NCI-H2081 treated with DMSO at 0.1 percent for 48 hours (cell line): Measurements from ENCODE around the gene PINK1.

Experiments used
- DNase-seq: peaks from one replicate; lab custom pipeline; 2025; lab: John Stamatoyannopoulos, UW

Gene PINK1

GRCh38 chr1:20610970-20611369 lies 22.3 kb upstream of the PINK1 start:
- no peak for DNase-seq

- DNase-seq, result no peak
Measured at GRCh38 chr1:20611652-20612051, 21.6 kb upstream of the PINK1 start.

GRCh38 chr1:20612221-20612746 lies 21.0 kb upstream of the PINK1 start:
- DNase-seq, result no peak

DNA sequence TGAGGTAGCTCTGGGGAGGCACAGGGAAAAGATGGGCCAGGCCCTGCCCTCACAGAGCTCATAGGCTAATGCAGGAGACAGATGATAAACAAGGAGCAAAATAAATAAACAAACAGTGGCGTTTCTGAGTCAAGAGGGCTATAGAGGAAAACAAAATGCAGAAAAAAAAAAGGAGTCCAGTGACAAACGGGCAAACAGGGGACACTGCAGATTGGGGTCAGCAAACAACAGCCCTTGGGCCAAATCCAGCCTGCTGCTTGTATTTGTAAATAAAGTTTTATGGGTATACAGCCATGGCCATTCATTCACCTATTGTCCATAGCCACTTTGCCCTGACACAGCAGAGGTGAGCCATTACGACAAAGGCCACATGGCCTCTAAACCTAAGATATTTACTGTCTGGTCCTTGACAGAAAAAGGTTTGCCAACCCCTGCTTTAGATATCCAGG lies 19.1 kb upstream of the PINK1 start:
- no peak for DNase-seq

DNA sequence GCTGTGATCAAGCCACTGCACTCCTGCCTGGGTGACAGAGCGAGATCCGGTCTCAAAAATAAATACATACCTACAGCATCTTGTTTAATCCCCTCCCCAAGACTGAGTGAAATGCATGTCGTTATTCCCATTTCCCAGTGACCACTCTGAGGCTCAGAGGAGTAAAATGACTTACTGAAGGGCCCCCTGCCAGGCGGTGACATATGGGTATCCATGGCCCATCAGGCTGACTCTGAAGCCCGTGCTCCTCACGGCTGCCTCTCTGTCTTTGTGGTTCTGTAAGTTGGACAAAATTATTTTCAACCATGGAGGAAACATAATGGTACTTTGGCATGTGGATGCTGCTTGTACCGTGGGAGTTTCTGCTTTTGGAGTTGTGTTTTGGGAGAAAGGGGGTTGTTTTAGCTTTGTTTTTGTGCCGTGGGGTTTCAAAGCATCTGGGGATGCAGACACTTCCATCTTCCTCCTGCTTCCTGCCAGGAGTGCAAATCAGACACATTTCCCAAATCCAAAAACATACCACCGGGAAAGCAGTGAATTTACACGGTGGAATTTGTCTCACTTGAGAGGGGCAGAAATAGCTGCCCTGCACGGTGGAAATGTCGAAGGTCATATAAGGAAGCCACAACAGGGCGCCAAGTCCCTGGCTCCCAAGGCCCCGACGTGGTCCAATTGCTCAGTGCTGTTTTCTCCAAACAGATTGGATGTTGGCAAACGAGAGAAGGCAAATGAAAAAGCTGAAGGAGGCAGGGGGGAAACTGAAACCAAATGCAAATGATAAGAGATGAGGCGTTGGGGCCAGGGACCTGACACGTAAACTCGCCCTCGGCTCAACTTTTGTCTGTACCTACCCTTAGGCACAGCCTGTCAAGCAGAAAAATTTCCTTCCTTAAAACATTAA lies 17.1 kb upstream of the PINK1 start:
- no peak for DNase-seq

DNA sequence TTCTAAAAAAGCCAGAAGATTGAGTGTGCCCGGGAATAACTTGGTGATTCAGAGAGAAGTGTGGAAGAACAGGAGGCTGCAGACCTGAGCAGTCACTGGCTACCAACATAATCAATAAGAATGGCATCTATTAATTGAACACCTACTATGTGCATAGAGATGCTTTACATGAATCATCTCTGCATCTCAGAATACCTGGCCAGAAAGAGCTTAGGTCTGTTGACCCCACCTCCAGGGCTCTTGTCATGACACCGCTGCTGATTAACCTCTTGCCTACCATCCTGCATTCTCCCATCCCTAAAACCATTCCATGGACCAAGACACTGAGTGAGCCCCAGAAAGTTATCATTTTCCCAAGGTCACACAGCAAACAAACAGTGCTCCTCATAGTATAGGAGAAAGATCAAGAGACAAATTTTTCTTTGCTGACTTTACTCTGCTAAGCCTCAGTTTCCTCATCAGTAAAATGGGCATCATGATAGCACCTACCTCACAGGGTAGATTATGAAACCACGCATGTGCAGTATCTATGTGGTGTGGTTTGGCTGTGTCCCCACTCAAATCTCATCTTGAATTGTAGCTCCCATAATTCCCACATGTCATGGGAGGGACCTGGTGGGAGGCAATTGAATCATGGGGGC lies 16.3 kb upstream of the PINK1 start:
- DNase-seq, result no peak

DNA sequence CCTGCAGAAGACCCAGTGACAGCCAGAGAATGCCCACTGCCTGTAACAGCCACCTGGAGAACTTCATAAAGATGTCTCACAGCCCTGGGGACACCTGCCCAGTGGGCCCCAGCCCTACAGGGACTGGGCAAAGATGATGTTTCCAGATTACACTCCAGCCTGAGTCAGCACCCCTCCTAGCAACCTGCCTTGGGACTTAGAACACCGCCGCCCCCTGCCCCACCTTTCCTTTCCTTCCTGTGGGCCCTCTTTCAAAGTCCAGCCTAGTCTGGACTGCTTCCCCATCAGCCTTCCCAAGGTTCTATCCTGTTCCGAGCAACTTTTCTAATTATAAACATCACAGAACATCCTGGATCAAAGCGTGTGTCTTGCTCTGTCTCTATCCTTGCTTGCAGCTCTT lies 14.7 kb upstream of the PINK1 start:
- DNase-seq, result no peak

DNA sequence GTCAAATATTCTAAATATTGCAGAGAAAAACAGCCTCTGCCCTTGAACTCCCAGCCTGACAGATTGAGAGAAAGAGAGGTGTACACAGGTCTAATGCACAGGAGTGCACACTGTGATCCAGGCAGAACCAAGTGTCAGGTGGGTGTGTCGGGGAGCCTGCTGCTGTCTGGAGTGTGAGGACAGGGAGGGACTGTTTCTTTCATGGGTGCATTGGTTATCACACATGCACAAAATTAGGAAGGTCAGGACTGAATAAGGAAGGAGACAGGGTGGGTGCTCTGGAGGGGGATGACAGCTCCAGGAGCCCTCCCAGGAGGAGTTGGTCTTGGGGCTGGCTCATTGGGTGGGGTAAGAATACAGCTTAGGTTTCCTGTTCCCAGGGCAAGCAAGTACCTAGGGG lies 13.3 kb upstream of the PINK1 start:
- DNase-seq, result no peak

- no peak for DNase-seq
Measured at GRCh38 chr1:20621012-20621411, 12.2 kb upstream of the PINK1 start.

DNA sequence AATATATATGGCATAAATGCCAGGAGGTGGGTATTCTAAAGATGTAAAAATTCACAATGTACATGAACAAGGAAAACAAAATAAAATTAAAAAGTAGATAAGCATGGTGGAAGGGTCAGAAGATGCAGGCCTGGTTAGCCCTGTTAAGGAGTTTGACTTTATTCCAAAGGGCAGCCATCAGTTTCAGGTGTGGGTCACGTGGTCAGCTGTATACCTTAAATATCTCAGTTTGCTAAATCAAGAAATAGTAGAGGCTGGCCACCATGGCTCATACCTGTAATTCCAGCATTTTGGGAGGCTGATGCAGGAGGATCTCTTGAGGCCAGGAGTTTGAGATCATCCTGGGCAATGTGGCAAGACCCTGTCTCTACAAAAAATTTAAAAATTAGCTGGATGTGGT lies 8.5 kb upstream of the PINK1 start:
- DNase-seq, result no peak

DNA sequence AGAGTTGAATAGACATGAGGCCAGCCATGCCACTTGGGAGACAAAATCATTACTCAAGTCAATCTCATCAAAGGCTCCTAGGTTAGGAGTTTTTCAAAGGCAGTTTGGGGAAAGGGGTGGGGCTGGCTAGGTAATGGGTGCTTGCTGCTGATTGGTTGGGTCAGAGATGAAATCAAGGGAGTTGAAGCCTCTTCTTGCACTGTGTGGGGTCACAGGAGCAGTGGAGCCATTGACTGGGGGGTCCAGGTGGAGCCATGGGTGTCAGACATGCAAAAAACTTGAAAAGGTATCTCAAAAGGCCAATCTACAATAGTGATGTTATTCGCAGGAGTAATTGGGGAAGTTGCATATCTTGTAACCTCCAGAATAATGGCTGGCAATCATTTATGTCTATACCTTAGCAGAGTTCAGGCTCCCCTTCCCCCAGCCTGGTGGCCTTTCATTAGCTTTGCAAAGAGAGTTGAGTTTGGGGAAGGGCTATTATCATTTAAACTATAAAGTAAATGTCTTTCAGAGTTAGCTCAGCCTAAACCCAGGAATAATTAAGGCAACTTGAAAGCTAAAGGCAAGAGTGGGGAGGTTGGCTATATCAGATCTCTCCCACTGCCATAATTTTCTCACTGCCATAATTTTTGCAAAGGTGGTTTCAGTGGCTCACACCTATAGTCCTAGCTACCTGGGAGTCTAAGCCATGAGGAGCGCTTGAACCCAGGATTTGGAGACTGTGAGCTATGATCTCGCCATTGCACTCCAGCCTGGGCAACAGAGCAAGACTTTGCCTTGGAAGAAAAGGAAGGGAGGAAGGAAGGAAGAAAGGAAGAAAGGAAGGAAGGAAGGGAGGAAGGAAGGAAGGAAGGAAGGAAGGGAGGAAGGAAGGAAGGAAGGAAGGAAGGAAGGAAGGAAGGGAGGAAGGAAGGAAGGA lies 7.8 kb upstream of the PINK1 start:
- DNase-seq, result no peak

- no peak for DNase-seq
Measured at GRCh38 chr1:20626098-20626427, 7.2 kb upstream of the PINK1 start.

GRCh38 chr1:20626524-20626923 lies 6.7 kb upstream of the PINK1 start:
- no peak for DNase-seq

DNA sequence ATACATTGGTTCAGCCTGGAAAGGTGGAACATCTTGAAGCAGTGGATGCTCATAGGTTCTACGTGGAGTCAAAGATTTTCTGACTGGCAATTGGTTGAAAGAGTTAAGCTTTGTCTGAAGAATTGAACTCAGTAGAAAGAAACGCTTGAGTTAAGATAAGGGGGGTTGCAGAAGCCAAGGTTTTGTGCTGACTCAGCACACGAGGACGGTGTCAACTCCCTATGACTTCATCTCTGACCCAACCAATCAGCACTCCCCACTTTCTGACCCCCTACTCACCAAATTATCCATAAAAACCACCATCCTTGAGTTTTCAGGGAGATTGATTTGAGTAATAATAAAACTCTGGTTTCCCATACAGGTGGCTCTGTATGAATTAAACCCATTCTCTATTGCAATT lies 2.5 kb upstream of the PINK1 start:
- no peak for DNase-seq

DNA sequence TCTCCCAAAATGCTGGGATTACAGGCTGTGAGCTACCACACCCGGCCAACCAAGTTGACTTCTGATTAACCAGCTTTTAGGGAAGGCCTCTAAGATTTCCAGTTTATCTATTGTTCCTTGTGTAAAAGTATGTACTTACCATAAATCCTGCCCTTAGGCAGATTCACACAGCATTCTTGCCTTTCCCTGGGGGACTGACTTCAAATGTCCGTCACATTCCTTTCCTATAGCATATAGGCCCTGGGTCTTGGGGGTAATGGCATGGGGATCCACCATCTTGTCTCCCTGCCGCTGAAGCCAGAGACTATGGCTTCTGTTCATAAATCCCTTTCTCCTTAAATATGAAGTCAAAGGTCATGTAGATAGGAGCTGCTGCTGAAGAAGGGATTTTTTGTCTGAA lies 872 bp upstream of the PINK1 start:
- no peak for DNase-seq

GRCh38 chr1:20634065-20634593 lies 871 bp downstream of the PINK1 start:
- no peak for DNase-seq

GRCh38 chr1:20634594-20635084 lies 1.4 kb downstream of the PINK1 start:
- DNase-seq, result no peak

GRCh38 chr1:20636785-20637347 lies 3.6 kb downstream of the PINK1 start:
- DNase-seq, result no peak

GRCh38 chr1:20640183-20640597 lies 6.9 kb downstream of the PINK1 start:
- no peak for DNase-seq

GRCh38 chr1:20641975-20642374 lies 8.7 kb downstream of the PINK1 start:
- DNase-seq, result no peak

DNA sequence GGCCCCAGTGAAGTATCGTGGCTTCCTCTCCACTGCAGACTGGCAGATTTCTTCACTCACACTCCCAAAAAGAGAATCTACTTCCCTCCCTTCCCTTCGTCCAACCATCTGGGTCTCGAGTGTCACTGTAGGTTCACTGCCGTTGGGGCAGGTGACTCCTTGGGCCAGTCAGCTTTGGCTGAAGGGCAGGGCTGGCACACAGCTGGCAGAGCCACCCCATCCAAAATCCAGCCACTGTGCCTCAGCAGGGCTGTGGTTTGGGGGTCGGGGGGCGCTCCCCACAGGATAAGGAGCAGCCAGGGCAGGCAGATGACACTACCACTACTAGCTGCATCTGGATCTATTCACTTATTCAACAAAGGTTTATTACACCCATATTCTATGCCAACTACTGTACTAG lies 9.8 kb downstream of the PINK1 start:
- DNase-seq, result no peak

GRCh38 chr1:20644416-20644815 lies 11.2 kb downstream of the PINK1 start:
- DNase-seq, result no peak
